HS-27A (cell line): Measurements from ENCODE around the gene RERE.

Source experiments
- DNase-seq: peaks from one replicate; pipeline ENCODE4 v3.0.0-alpha.2; 2012; ENCODE audit warnings: low read depth, missing footprints

RERE gene

GRCh38 chr1:8687538-8687937 lies 129.9 kb downstream of the RERE start:
- no peak for DNase-seq

GRCh38 chr1:8687039-8687438 lies 130.4 kb downstream of the RERE start:
- no peak for DNase-seq

GRCh38 chr1:8685463-8685862 lies 132.0 kb downstream of the RERE start:
- no peak for DNase-seq

- no peak for DNase-seq
Measured at GRCh38 chr1:8684590-8684989, 132.8 kb downstream of the RERE start.

GRCh38 chr1:8682573-8682972 lies 134.9 kb downstream of the RERE start:
- no peak for DNase-seq

- no peak for DNase-seq
Measured at GRCh38 chr1:8681911-8682310, 135.5 kb downstream of the RERE start.

- no peak for DNase-seq
Measured at GRCh38 chr1:8680664-8681650, 136.5 kb downstream of the RERE start.

- DNase-seq = no peak
Measured at GRCh38 chr1:8679929-8680663, 137.3 kb downstream of the RERE start.

GRCh38 chr1:8679395-8679800 lies 138.0 kb downstream of the RERE start:
- DNase-seq = no peak

- no peak for DNase-seq
Measured at GRCh38 chr1:8678673-8679394, 138.6 kb downstream of the RERE start.

GRCh38 chr1:8677782-8678181 lies 139.7 kb downstream of the RERE start:
- DNase-seq = no peak

- no peak for DNase-seq
Measured at GRCh38 chr1:8676813-8677212, 140.6 kb downstream of the RERE start.

GRCh38 chr1:8676072-8676471 lies 141.4 kb downstream of the RERE start:
- DNase-seq = no peak

GRCh38 chr1:8674912-8675311 lies 142.5 kb downstream of the RERE start:
- no peak for DNase-seq

GRCh38 chr1:8674481-8674880 lies 143.0 kb downstream of the RERE start:
- no peak for DNase-seq

- DNase-seq = no peak
Measured at GRCh38 chr1:8671306-8671917, 146.0 kb downstream of the RERE start.

GRCh38 chr1:8670371-8670818 lies 147.0 kb downstream of the RERE start:
- no peak for DNase-seq

GRCh38 chr1:8669606-8670335 lies 147.7 kb downstream of the RERE start:
- no peak for DNase-seq

GRCh38 chr1:8667869-8668594 lies 149.4 kb downstream of the RERE start:
- no peak for DNase-seq

- DNase-seq = no peak
Measured at GRCh38 chr1:8666389-8667167, 150.9 kb downstream of the RERE start.
